Vagina (tissue), 2 donors: ENCODE results near the gene RCOR1.

ENCODE experiments used
- CTCF ChIP-seq, 3 experiments: fragments of 450-650 bp in 2 of 3; fragments of 200-600 bp in 1 of 3; sonication (generic) in 1 of 3; IDR thresholded peaks; one replicate each; pipeline ENCODE4 v1.5.1; 2017 to 2019; ENCODE audit warnings: antibody characterized with exemption in 3 of 3, mild to moderate bottlenecking in 2 of 3, moderate library complexity in 2 of 3
- POLR2A ChIP-seq, 2 donors: fragments of 450-650 bp; IDR thresholded peaks; one replicate each; pipeline ENCODE4 v1.6.1; 2017; ENCODE audit warnings: antibody characterized with exemption in 2 of 2, mild to moderate bottlenecking in 2 of 2, moderate library complexity in 2 of 2
- POLR2AphosphoS5 ChIP-seq, 2 donors: sonication (generic); formaldehyde crosslinking; IDR thresholded peaks; one replicate each; pipeline ENCODE4 v1.9.0; 2017; ENCODE audit warnings: antibody characterized with exemption in 2 of 2, mild to moderate bottlenecking in 2 of 2, low read depth in 1 of 2; ENCODE audit not compliant: insufficient read depth in 1 of 2

GRCh38 chr14:102662636-102663430, 70.4 kb downstream of the RCOR1 start:
- TF ChIP-seq CTCF (IDR thresholded peaks at IDR 0.05) = no peak
- TF ChIP-seq POLR2AphosphoS5 (IDR thresholded peaks at IDR 0.05; ENCODE audit: insufficient read depth in 1 of 2, low read depth in 1 of 2) = no peak
- no peak for TF ChIP-seq POLR2A (IDR thresholded peaks at IDR 0.05)
